ENCODE data around the gene HLA-DMA.

Gene HLA-DMA

DNA sequence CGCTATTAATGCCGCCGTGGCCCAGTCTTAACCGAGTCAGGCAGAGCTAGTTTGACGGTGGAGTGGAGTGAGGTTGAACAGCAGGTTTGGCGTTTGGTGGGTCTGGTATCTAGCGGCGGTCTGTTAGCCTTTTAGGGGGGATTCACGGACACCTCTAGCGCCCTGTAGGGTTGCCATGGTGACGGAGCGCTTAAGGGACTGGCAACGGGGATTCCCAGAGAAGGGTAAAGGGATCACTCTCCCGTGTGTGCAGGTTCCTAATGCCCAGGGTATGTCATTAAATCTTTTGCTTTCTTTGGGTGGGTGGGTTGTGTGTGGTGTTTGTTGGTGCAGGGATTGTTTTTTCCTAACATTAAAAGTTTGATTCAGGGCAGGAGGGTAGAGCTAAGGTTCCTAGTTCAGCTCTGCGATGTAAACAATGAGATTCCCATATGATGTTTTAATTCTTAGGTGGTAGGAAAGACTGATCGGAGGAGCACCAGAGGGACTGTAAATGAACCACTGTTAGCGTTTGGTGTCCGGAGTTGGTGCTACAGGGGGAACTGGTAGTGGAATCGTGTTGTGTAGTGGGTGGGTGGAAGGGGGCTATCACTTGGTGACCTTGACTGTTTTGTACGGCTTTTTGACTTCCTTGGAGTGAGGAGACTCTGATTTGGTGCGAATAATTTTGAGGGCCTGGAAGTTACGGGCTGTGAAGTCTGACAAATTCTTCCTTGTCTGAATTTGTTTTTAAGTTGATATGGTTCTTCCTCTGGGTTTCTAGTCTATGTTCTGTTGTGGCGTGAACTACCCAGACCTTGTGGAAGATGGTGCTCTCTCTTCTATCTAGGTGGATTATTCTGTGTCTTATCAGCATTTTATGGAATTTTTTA, 20.5 kb upstream of the HLA-DMA start:
- TF ChIP-seq, protein P1, sequence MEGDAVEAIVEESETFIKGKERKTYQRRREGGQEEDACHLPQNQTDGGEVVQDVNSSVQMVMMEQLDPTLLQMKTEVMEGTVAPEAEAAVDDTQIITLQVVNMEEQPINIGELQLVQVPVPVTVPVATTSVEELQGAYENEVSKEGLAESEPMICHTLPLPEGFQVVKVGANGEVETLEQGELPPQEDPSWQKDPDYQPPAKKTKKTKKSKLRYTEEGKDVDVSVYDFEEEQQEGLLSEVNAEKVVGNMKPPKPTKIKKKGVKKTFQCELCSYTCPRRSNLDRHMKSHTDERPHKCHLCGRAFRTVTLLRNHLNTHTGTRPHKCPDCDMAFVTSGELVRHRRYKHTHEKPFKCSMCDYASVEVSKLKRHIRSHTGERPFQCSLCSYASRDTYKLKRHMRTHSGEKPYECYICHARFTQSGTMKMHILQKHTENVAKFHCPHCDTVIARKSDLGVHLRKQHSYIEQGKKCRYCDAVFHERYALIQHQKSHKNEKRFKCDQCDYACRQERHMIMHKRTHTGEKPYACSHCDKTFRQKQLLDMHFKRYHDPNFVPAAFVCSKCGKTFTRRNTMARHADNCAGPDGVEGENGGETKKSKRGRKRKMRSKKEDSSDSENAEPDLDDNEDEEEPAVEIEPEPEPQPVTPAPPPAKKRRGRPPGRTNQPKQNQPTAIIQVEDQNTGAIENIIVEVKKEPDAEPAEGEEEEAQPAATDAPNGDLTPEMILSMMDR (IDR thresholded peaks at IDR 0.05) = no peak
- Histone ChIP-seq H3K27ac (peak overlapping the region; percentile 73 to 85), H3K4me3 (peak overlapping the region; percentile 90 to 94), H3K27me3 (no peaks in the 10 kb centered on the region), H3K36me3 (peaks cover 47 to 58% (median 53%) of the 10 kb centered on the region in 3 donors), H3K9me3 (no peaks in the 10 kb centered on the region), H3K4me1 (peaks cover 0 to 43% (median 35%) of the 10 kb centered on the region in 4 donors)
- DNase-seq = peak in 1 of 2 donors; percentile 44
- intact Hi-C loops (cut with DNase I; ENCODE audit: low total_unique reads) = no loop called here

DNA sequence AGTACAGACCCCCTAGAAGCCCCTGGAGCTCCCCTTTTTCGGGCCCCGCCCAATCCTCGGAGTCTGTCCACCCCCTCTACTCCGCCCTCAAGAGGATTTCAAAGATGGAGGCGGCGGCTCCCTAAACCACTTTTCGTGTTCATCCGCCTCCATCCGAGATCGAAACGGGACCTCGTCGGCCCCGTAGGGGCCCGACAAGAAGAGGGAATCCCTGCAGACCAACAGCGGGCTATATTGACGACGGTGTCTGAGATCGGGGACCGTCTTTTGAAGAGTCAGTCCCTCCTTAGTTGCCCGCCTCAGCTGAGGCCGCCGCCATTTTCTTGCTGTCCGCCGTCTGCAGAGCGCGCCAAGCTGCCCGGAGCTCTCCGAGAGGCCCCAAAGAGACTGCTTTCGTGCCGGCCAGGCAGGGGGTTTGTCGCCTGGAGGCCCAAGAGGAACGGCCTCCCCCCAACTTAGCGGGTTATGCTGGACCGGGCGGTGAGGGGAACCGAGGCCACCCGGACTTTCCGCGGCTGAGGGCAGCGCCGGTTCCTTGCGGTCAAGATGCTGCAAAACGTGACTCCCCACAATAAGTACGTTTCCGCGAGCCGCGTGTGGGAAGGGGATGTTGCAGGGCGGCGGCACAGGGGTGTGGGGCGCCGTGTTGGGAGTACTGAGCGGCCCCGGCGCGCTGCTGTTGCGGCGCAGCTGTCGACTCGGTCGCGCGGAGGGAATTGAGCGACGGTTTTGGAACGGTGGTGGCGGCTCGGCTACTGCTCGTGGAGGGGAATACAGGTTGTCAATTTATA, 19.7 kb upstream of the HLA-DMA start:
- TF ChIP-seq, protein P1 (IDR thresholded peaks at IDR 0.05) = no peak
- no peaks in the 10 kb centered on the region for H3K9me3 ChIP-seq
- H3K36me3 ChIP-seq = peaks cover 39 to 49% (median 45%) of the 10 kb centered on the region in 3 donors
- DNase-seq = no peak
- peak overlapping the region; percentile 73 to 85 for H3K27ac ChIP-seq
- H3K4me1 ChIP-seq = peaks cover 0 to 37% (median 31%) of the 10 kb centered on the region in 4 donors
- peak overlapping the region; percentile 90 to 94 for H3K4me3 ChIP-seq
- intact Hi-C loops (cut with DNase I; ENCODE audit: low total_unique reads) = no loop called here
- H3K27me3 ChIP-seq = no peaks in the 10 kb centered on the region

DNA sequence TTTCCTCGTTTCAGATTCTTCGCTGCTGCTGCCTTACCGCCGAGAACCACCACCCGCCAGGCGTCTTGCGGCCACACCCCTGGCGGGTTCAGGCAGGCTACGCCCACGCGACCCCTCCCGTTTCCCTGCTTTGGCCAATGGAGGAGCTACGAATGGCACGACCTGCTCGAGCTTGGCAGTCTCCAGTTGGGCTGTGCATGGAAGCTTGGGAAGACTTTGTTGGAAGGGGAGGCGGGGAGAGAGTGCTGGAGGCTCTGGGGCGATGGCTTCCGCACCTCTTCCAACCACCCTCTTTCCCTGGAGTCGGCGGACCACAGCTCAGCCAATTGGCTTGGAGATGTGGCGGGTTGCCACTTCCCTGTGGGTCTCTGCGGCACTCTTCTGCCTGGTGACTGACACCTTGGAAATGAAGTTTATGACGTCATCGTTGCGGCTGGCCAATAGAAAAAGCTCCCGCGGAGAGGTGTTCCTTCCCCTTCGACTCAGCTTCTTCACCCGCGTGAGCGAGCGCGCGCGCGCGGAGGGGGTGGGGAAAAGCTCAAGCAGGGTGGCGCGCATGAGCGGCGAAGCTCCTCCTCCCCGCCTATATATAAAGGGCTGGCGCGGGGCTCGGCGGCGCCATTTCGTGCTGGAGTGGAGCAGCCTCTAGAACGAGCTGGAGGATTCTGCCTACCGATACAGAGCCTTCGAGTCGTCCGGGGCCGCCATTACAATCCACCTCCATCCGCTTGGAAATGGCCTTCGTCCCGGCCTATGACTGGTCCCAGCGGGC, 18.9 kb upstream of the HLA-DMA start:
- TF ChIP-seq, protein P1 (IDR thresholded peaks at IDR 0.05) = no peak
- peak overlapping the region; percentile 99 for H3K27ac ChIP-seq
- H3K9me3 ChIP-seq = no peaks in the 10 kb centered on the region
- no peaks in the 10 kb centered on the region for H3K27me3 ChIP-seq
- peaks cover 0 to 37% (median 31%) of the 10 kb centered on the region in 4 donors for H3K4me1 ChIP-seq
- intact Hi-C loops (cut with DNase I; ENCODE audit: low total_unique reads) = no loop called here
- H3K4me3 ChIP-seq = peak overlapping the region; percentile 90 to 94
- H3K36me3 ChIP-seq = peaks cover 31 to 42% (median 37%) of the 10 kb centered on the region in 3 donors
- DNase-seq = peak; percentile 99 to 100

DNA sequence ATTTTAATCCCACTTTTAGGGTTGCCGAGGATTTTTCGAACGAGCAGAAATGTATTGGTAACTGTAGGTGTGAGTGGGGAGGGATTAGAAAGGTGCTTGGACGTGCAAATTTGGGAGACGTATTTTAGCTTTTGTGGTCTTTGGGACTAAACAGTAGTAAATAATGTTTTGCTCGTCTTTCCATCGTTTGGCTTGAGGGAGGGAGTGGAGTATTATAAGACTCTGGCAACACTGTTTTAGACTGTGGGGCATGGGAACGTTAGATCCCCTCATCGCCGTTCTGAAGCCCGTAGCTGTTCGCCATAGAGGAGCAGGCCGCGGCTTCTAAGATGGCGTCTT, 18.3 kb upstream of the HLA-DMA start:
- H3K4me3 ChIP-seq = peak overlapping the region; percentile 90 to 94
- DNase-seq = no peak
- intact Hi-C loops (cut with DNase I; ENCODE audit: low total_unique reads) = no loop called here
- peaks cover 0 to 37% (median 28%) of the 10 kb centered on the region in 4 donors for H3K4me1 ChIP-seq
- no peaks in the 10 kb centered on the region for H3K9me3 ChIP-seq
- TF ChIP-seq, protein P1 (IDR thresholded peaks at IDR 0.05) = no peak
- peaks cover 26 to 36% (median 32%) of the 10 kb centered on the region in 3 donors for H3K36me3 ChIP-seq
- H3K27me3 ChIP-seq = no peaks in the 10 kb centered on the region
- peak overlapping the region; percentile 99 for H3K27ac ChIP-seq

Measured in tibial artery (tissue), 4 donors.